Measurements from ENCODE around the gene MAP1LC3B2. TPM values are rescaled to one million over a fixed set of nuclear protein-coding genes. Genes with fewer than 3 reads are reported as not detected.
A peak's percentile ranks its signal among the peaks of the same experiment; 100 is the strongest.

MAP1LC3B2 gene
- total and polyA plus RNA-seq, 2 of the 13 experiments (the other 11 are each of a cell fraction or from before 2014, with no cell fraction given): 0.60 to 2.2 TPM

GRCh38 chr12:116620124-116620491 is 60.9 kb downstream of the MAP1LC3B2 start (continued):
- TF ChIP-seq SOX13 (IDR thresholded peaks at IDR 0.05) (no peak), SOX13 (CRISPR knock-in tag; conservative IDR thresholded peaks at IDR 0.05 in 1 of 2, IDR thresholded peaks at IDR 0.05 in 1 of 2) (no peak), TIGD3 (CRISPR knock-in tag; IDR thresholded peaks at IDR 0.05; ENCODE audit: borderline replicate concordance) (no peak), SP5 (CRISPR knock-in tag; IDR thresholded peaks at IDR 0.05; ENCODE audit: borderline replicate concordance, low read depth) (peak; percentile 55; the same call in 1 of the 2 replicates), GPN1 (CRISPR knock-in tag; IDR thresholded peaks at IDR 0.05; ENCODE audit: borderline replicate concordance) (no peak), ZNF609 (CRISPR knock-in tag; IDR thresholded peaks at IDR 0.05; ENCODE audit: borderline replicate concordance) (no peak), HOMEZ (CRISPR knock-in tag; IDR thresholded peaks at IDR 0.05; ENCODE audit: low read depth) (no peak), KDM2A (CRISPR knock-in tag; IDR thresholded peaks at IDR 0.05; ENCODE audit: borderline replicate concordance, low read depth) (no peak), KDM1A (CRISPR knock-in tag; IDR thresholded peaks at IDR 0.05) (no peak), IRX3 (CRISPR knock-in tag; IDR thresholded peaks at IDR 0.05; ENCODE audit: borderline replicate concordance, low read depth) (no peak), PHB2 (IDR thresholded peaks at IDR 0.05; ENCODE audit: partially characterized antibody) (no peak), ZNF549 (CRISPR knock-in tag; IDR thresholded peaks at IDR 0.05) (no peak), HOXD1 (CRISPR knock-in tag; IDR thresholded peaks at IDR 0.05) (no peak), ZNF556 (CRISPR knock-in tag; IDR thresholded peaks at IDR 0.05; ENCODE audit: borderline replicate concordance) (no peak), SPEN (CRISPR knock-in tag; IDR thresholded peaks at IDR 0.05; ENCODE audit: low read depth) (no peak), JUN (CRISPR knock-in tag; IDR thresholded peaks at IDR 0.05) (no peak), ZNF800 (CRISPR knock-in tag; IDR thresholded peaks at IDR 0.05) (no peak), LRRFIP1 (CRISPR knock-in tag; conservative IDR thresholded peaks at IDR 0.05) (no peak), MLLT10 (CRISPR knock-in tag; IDR thresholded peaks at IDR 0.05) (no peak)
